ENCODE results near the gene VPS37D. TPM values are rescaled to one million over a fixed set of nuclear protein-coding genes. Genes with fewer than 3 reads are reported as not detected.

VPS37D gene
- polyA plus RNA-seq, 1 of the 3 experiments (the other 2 are of a cell fraction): 7.4 TPM

DNA sequence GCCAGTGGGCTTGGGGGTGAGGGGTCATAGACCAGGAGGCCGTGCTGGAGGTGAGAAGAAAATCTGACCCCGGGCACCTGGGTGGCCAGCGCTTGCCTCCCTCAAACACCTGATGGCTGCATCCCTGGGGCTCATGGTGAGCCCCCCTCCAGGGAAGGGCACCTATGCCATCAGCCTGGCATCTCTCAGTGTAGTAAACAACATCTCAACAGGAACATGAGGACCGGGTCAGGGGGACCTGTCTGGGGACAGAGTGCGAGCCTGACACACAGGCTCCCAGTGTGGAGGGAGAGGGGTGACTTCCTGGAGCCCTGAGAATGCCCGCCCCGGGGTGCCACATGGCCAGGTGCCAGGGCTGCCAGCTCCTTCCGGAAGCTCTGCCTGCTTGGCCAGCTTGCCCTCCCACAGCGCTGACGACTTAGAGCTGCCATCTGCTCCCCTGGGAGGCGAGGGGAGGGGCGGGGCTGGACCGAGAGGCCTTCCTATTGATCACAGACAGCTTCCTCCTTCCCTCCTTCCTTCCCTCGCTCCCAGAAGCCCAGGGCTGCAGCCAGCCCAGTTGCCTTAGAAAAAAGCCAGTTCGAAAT is 39.5 kb downstream of the VPS37D start (continued):
- TF ChIP-seq EZH2phosphoT487 (IDR thresholded peaks at IDR 0.05; ENCODE audit: borderline replicate concordance, low read depth) (no peak), GABPA (IDR thresholded peaks at IDR 0.05; ENCODE audit: low read depth) (peak; percentile 21; the same call in 1 of the 2 replicates), NFIC (IDR thresholded peaks at IDR 0.05; ENCODE audit: borderline replicate concordance) (peak; percentile 87), YY1 (IDR thresholded peaks at IDR 0.05; ENCODE audit: low read depth) (0 out of 2 replicates have a peak, but pooled peaks have one; percentile 19), RFX5 (IDR thresholded peaks at IDR 0.05; ENCODE audit: low read length) (no peak), NRF1 (IDR thresholded peaks at IDR 0.05; ENCODE audit: low read depth, low read length) (no peak), FOSL2 (IDR thresholded peaks at IDR 0.05; ENCODE audit: borderline replicate concordance, low read depth) (no peak)
- TF ChIP-seq, protein P1, sequence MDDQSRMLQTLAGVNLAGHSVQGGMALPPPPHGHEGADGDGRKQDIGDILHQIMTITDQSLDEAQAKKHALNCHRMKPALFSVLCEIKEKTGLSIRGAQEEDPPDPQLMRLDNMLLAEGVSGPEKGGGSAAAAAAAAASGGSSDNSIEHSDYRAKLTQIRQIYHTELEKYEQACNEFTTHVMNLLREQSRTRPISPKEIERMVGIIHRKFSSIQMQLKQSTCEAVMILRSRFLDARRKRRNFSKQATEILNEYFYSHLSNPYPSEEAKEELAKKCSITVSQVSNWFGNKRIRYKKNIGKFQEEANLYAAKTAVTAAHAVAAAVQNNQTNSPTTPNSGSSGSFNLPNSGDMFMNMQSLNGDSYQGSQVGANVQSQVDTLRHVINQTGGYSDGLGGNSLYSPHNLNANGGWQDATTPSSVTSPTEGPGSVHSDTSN (IDR thresholded peaks at IDR 0.05): 0 out of 2 replicates have a peak, but pooled peaks have one; percentile 14
- TF ChIP-seq, protein P2, sequence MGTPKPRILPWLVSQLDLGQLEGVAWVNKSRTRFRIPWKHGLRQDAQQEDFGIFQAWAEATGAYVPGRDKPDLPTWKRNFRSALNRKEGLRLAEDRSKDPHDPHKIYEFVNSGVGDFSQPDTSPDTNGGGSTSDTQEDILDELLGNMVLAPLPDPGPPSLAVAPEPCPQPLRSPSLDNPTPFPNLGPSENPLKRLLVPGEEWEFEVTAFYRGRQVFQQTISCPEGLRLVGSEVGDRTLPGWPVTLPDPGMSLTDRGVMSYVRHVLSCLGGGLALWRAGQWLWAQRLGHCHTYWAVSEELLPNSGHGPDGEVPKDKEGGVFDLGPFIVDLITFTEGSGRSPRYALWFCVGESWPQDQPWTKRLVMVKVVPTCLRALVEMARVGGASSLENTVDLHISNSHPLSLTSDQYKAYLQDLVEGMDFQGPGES (IDR thresholded peaks at IDR 0.05; ENCODE audit: low read depth, low read length): no peak

DNA sequence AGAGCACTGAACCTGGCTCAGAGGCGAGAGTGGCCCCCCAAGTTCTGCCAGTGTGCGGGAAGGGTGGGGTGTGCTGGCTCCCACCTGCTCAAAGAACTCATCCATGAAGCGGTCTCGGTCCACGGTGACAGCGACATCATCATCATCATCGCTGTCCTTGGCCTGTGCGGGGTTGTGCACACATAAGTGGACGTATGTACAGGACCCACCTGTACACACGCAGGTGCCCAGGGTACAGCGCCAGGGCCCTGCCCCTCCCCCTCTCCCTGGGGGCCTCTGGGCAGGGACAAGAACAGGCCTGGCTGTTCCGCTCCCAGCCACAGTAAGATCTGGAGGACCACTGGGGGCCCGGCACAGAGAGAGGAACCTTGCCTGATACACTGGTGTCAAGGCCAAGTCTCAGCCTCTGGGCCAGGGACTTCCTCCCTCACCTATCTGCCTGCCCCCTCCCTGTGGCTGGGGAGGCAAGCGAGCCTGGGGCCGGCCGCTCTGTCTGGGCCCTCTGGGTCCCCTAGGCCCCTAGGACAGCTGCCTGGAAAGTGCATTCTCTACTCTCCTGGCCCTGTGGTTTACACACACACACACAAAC is 41.4 kb downstream of the VPS37D start:
- Histone ChIP-seq H3K4me2 (no peak overlapping the region), H2AFZ (ENCODE audit: low read depth) (no peak overlapping the region), H3K79me2 (ENCODE audit: insufficient read depth) (peaks cover 82% of the 10 kb centered on the region), H3K4me1 (ENCODE audit: control insufficient read depth in 1 of 2, insufficient read depth in 2 of 2, low read depth in 1 of 2, low read length in 1 of 2) (peaks cover 0 to 53% of the 10 kb centered on the region in 2 experiments; a peak in 3 of 4 replicates), H3K9me3 (no peaks in the 10 kb centered on the region), H3K9me2 (no peaks in the 10 kb centered on the region), H3K36me3 (replicated peaks in 1 of 2; ENCODE audit: control insufficient read depth in 1 of 2, insufficient read depth in 2 of 2, low read length in 1 of 2) (peaks cover 13 to 40% of the 10 kb centered on the region in 2 experiments), H3F3A (replicated peaks; ENCODE audit: insufficient read depth) (peaks cover 68% of the 10 kb centered on the region), H3K4me3 (ENCODE audit: low read depth in 2 of 2, low read length in 1 of 2) (no peak overlapping the region), H3K27ac (ENCODE audit: low read depth in 2 of 2, low read length in 1 of 2) (no peak overlapping the region), H4K20me1 (ENCODE audit: insufficient read depth) (peaks cover 78% of the 10 kb centered on the region), H3K27me3 (ENCODE audit: insufficient read depth) (no peaks in the 10 kb centered on the region), H3K9ac (no peak overlapping the region)
- WGBS (ENCODE audit: low lambda C conversion rate): 92% methylated on average over 15 of the region's 16 CpGs
- ChIA-PET POLR2A (no interaction called here), CTCF (interaction anchor here (1.0 to 4.5 kb wide), 6 partner anchors 8 to 102 kb away, joined by 3 to 27 read pairs (median 6); partner anchors contain the start of gene VPS37D)
- TF ChIP-seq POLR2AphosphoS5 (IDR thresholded peaks at IDR 0.05; ENCODE audit: low read depth, low read length): no peak
- TF ChIP-seq TEAD4 (IDR thresholded peaks at IDR 0.05; ENCODE audit: borderline replicate concordance, insufficient read depth): no peak
- TF ChIP-seq, protein P3, sequence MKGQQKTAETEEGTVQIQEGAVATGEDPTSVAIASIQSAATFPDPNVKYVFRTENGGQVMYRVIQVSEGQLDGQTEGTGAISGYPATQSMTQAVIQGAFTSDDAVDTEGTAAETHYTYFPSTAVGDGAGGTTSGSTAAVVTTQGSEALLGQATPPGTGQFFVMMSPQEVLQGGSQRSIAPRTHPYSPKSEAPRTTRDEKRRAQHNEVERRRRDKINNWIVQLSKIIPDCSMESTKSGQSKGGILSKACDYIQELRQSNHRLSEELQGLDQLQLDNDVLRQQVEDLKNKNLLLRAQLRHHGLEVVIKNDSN (IDR thresholded peaks at IDR 0.05; ENCODE audit: borderline replicate concordance, low read depth): no peak
- no peak for TF ChIP-seq FOSL2 (IDR thresholded peaks at IDR 0.05; ENCODE audit: borderline replicate concordance, low read depth)
- TF ChIP-seq EP300 (IDR thresholded peaks at IDR 0.05; ENCODE audit: borderline replicate concordance in 1 of 2, low read depth in 1 of 2, low read length in 1 of 2): no peak
- TF ChIP-seq, protein P4, sequence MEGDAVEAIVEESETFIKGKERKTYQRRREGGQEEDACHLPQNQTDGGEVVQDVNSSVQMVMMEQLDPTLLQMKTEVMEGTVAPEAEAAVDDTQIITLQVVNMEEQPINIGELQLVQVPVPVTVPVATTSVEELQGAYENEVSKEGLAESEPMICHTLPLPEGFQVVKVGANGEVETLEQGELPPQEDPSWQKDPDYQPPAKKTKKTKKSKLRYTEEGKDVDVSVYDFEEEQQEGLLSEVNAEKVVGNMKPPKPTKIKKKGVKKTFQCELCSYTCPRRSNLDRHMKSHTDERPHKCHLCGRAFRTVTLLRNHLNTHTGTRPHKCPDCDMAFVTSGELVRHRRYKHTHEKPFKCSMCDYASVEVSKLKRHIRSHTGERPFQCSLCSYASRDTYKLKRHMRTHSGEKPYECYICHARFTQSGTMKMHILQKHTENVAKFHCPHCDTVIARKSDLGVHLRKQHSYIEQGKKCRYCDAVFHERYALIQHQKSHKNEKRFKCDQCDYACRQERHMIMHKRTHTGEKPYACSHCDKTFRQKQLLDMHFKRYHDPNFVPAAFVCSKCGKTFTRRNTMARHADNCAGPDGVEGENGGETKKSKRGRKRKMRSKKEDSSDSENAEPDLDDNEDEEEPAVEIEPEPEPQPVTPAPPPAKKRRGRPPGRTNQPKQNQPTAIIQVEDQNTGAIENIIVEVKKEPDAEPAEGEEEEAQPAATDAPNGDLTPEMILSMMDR (IDR thresholded peaks at IDR 0.05): no peak
- TF ChIP-seq, protein P5, sequence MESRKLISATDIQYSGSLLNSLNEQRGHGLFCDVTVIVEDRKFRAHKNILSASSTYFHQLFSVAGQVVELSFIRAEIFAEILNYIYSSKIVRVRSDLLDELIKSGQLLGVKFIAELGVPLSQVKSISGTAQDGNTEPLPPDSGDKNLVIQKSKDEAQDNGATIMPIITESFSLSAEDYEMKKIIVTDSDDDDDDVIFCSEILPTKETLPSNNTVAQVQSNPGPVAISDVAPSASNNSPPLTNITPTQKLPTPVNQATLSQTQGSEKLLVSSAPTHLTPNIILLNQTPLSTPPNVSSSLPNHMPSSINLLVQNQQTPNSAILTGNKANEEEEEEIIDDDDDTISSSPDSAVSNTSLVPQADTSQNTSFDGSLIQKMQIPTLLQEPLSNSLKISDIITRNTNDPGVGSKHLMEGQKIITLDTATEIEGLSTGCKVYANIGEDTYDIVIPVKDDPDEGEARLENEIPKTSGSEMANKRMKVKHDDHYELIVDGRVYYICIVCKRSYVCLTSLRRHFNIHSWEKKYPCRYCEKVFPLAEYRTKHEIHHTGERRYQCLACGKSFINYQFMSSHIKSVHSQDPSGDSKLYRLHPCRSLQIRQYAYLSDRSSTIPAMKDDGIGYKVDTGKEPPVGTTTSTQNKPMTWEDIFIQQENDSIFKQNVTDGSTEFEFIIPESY (IDR thresholded peaks at IDR 0.05; ENCODE audit: borderline replicate concordance, low read depth): no peak
- TF ChIP-seq FOXM1 (IDR thresholded peaks at IDR 0.05; ENCODE audit: low read depth): no peak
- no peak for TF ChIP-seq RCOR1 (IDR thresholded peaks at IDR 0.05; ENCODE audit: low read length)
- TF ChIP-seq TCF12 (IDR thresholded peaks at IDR 0.05): no peak
- no peak for TF ChIP-seq GABPA (IDR thresholded peaks at IDR 0.05; ENCODE audit: low read depth)
- TF ChIP-seq SIN3A (IDR thresholded peaks at IDR 0.05; ENCODE audit: borderline replicate concordance, low read depth, low read length): no peak
- TF ChIP-seq YY1 (IDR thresholded peaks at IDR 0.05; ENCODE audit: low read depth): no peak
- TF ChIP-seq MXI1 (IDR thresholded peaks at IDR 0.05; ENCODE audit: low read depth, low read length): no peak
- TF ChIP-seq, protein P6, sequence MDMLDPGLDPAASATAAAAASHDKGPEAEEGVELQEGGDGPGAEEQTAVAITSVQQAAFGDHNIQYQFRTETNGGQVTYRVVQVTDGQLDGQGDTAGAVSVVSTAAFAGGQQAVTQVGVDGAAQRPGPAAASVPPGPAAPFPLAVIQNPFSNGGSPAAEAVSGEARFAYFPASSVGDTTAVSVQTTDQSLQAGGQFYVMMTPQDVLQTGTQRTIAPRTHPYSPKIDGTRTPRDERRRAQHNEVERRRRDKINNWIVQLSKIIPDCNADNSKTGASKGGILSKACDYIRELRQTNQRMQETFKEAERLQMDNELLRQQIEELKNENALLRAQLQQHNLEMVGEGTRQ (IDR thresholded peaks at IDR 0.05; ENCODE audit: borderline replicate concordance, low read depth, low read length): no peak
- no peak for TF ChIP-seq NFIC (IDR thresholded peaks at IDR 0.05; ENCODE audit: borderline replicate concordance)
- TF ChIP-seq RFX5 (IDR thresholded peaks at IDR 0.05; ENCODE audit: low read length): no peak
- TF ChIP-seq SMC3 (IDR thresholded peaks at IDR 0.05; ENCODE audit: low read depth, low read length): no peak
- no peak for DNase-seq

Data from SK-N-SH (cell line).